ENCODE results near the gene ANKRD40.

DNA sequence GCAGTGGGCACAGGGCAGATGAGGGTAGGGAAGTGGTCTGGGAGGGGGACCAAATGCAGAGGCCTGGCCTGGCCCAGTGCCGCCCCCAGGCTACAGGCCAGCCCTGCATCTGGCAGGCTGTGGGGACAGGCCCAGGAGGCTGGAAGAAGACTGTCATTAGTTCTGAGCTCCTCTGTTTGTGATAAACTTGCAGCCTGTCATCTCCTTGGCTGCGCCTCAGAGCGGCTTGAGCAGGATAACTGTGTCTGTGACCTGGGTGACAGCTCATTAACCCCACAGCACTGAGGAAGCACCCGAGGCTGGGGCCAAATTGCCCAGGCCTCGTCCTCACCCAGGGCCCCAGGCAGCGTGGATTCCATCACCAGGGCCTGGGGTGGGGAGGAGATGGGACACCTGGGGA, 49.1 kb downstream of the ANKRD40 start:
- TF ChIP-seq GATA2 (IDR thresholded peaks at IDR 0.05; ENCODE audit: low read depth, low read length) = no peak
- no peak for TF ChIP-seq GATA3 (IDR thresholded peaks at IDR 0.05; ENCODE audit: low read depth, low read length)
